GM12872 (cell line): ENCODE data around the gene SYNC.

ENCODE experiments used
- TF ChIP-seq, protein P1 (sequence below): IDR thresholded peaks from 3 replicates; pipeline ENCODE4 v1.5.1; 2011; ENCODE audit warnings: low read depth, mild to moderate bottlenecking, low read length, moderate library complexity; ENCODE audit not compliant: insufficient read depth

Gene SYNC

DNA sequence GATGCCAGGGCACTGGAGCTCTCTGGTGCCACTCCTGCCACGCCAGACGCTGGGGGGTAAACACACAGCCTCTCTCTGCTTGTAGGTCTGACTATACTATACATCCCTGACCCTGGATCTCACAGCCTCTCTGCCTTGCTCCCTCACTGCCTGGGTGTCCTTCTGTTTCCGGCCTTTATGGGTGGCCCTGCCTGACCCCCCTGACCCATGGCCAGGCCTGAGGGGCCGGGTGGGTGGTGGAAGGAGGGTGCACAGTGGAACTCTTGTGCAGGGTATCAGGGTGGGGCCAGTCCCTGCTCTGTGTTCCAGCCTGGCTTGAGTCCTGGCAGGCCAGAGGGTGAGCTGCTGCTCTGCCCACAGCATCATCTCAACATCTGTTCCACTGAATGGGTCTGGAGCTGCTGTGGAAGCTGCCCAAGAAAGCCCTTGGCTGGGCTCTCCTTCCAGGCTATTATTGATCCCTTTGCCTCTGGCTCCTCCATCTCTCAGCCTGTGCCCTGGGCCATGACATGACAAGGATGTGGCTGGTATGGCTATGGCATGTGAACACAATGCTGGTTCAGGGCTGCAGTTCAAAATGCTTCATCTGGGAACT, 17.2 kb upstream of the SYNC start:
- TF ChIP-seq, protein P1, sequence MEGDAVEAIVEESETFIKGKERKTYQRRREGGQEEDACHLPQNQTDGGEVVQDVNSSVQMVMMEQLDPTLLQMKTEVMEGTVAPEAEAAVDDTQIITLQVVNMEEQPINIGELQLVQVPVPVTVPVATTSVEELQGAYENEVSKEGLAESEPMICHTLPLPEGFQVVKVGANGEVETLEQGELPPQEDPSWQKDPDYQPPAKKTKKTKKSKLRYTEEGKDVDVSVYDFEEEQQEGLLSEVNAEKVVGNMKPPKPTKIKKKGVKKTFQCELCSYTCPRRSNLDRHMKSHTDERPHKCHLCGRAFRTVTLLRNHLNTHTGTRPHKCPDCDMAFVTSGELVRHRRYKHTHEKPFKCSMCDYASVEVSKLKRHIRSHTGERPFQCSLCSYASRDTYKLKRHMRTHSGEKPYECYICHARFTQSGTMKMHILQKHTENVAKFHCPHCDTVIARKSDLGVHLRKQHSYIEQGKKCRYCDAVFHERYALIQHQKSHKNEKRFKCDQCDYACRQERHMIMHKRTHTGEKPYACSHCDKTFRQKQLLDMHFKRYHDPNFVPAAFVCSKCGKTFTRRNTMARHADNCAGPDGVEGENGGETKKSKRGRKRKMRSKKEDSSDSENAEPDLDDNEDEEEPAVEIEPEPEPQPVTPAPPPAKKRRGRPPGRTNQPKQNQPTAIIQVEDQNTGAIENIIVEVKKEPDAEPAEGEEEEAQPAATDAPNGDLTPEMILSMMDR: no peak

DNA sequence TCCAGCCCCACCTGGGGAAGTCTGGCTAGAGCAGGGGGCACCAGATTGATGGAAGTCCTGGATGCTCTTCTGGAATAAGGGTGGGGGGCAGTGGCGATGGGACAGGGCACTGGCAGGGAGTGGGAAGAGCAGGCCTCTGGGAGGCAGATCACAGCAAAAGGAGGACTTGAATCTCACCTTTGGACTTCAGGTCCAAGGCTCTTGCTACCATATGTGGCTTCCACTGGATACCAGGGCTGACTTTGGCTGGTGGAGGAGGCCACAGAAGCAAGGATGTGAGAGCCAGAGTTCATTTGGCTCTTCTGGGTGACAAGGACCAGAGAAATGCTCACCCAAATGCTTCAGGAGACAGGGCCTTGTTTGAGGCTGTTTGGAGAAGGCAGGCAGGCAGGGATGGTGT, 16.0 kb upstream of the SYNC start:
- TF ChIP-seq, protein P1: no peak

DNA sequence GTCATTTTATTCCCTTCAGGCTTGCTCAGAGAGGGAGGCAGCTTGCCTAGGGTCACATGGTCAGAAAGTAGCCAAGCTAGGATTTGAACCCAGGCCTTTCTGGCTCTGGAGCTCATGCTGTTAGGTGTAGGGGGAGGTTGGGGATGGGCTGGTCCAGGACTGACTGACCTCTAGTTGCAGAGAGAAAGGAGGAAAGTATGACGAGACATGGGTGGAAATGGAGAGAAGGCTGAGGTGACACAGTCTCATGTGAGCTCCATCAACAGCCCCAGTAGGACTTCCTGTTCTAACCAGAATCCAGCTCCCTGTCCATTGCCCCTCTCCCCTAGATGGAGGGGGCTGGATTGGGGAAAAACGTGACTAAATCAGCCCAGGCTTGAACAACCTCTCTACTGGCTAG, 15.5 kb upstream of the SYNC start:
- TF ChIP-seq, protein P1: no peak

DNA sequence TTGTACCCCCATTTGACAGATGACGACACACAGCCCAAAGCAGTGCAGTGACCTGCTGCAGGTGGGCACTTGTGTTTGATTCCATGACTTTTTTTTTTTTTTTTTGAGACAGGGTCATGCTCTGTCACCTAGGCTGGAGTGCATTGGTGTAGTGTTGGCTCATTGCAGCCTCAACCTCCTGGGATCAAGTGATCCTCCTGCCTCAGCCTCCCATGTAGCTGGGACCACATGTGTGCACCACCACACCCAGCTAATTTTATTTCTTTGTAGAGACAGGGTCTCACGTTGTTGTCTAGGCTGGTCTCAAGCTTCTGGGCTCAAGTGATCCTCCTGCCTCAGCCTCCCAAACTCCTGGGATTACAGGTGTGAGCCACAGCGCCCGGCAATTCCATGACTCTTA, 14.9 kb upstream of the SYNC start:
- TF ChIP-seq, protein P1: no peak

DNA sequence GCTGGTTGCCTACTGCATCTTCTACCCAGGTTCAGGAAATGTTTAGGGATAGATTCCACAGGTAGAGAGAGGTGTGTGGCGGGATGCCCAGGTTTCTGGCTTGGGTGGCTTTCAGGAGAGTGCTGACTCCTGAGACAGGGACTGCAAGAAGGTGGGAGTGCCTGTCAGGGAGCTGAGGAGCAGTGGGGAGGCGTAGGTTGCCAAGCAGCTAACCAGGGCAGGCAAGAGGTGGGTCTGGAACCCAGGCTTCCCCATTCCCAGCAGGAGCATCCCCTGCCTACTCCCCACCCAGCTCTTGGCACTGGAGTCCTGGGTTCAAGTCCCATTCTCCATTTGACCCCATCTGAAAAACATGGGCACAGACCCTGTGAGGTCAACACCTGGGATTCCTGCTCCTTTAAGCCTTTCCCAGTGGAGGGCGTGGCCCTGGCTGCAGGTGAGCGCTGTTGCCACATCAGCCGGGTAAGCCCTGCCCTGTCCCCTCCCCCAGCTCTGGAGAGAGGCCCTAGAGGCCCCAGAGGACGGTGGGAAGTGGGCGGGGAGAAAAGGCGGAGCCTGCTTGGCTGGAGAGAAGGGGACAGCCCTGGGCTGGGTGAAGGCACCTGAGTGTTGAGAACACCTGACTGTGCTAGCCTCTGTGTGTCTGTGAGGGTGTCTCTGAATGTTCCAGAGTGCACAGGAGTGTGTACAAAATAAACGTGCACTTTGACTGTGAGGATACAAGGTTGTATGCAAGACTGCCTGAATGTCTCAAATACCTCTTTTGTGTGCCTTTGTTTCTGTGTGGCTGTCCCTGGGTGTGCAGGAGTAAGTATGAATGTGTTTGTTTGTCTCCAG, 14.0 kb upstream of the SYNC start:
- TF ChIP-seq, protein P1: no peak

DNA sequence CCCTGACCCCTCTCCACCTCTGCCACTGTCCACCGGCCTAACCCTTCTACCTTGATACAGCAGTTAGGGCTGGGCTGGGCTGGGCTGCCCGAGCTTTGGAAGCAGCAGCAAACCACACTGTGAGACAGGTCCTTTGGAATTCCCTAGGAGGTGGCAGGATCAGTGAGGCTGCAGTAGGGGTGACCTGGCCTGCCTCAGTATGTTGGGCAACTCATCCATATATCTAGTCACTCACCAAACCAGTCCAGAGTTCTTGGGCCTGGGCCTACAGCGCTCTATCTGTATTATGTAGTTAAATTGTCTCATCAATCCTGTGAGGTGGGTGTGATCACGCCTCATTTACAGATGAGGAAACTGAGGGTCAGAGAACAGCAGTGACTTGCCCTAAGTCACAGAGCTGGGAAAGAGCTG, 13.3 kb upstream of the SYNC start:
- TF ChIP-seq, protein P1: no peak

DNA sequence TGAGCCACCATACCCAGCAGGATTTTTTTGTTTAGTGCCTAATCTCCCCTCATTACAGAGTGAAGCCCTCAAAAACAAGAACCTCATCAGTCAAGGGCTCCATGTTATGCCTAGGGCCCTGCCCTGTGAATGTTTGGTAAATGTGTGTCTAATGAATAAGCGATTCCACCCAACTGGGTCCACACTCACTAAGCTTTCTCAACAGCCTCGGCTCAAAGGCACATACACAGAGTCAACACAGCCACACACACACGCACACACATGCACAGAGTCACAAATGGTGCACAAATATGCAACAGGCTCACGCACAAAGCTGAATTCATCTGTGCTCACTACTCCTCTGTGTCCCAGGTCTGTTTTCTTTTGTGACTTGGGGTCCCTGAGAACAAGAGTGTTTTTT, 11.7 kb upstream of the SYNC start:
- TF ChIP-seq, protein P1: no peak
